ENCODE measurements around the gene ZSCAN20.

GRCh38 chr1:33456502-33456886 is 16.0 kb upstream of the ZSCAN20 start:
- no peak for TF ChIP-seq CTCF (optimal IDR thresholded peaks at IDR 0.05 in 1 of 3, IDR thresholded peaks at IDR 0.05 in 1 of 3, conservative IDR thresholded peaks at IDR 0.05 in 1 of 3; ENCODE audit: extremely low read depth in 1 of 3, insufficient read depth in 2 of 3, low read length in 3 of 3)
- TF ChIP-seq EZH2 (IDR thresholded peaks at IDR 0.05; ENCODE audit: low read length), result no peak

All from keratinocyte (primary cell).